GM21619 (cell line): Measurements from ENCODE around the gene GIGYF1.
A peak's percentile ranks its signal among the peaks of the same experiment; 100 is the strongest.
"Not testable (repeated sequence)": the region's sequence is repeated elsewhere in the genome, so short reads cannot be mapped to it uniquely, and the experiment has no call there.

ENCODE experiments used
- ATAC-seq: cut with Tn5 transposase; IDR thresholded peaks from one replicate; pipeline ENCODE4 v1.9.1; 2021; ENCODE audit not compliant: unreplicated experiment

GIGYF1 gene

GRCh38 chr7:100673302-100673941 lies 20.6 kb downstream of the GIGYF1 start, which contains the start of gene GNB2:
GNB2 (plus strand) TSS chr7:100673740; CDS start chr7:100676266, 2,526 bp downstream.
- ATAC-seq = peak; percentile 56

- ATAC-seq = no peak
Measured at GRCh38 chr7:100671353-100672327, 22.4 kb downstream of the GIGYF1 start.

GRCh38 chr7:100670074-100670473 lies 24.0 kb downstream of the GIGYF1 start:
- no peak for ATAC-seq

GRCh38 chr7:100669106-100669505 lies 24.9 kb downstream of the GIGYF1 start:
- not testable (repeated sequence) for ATAC-seq

GRCh38 chr7:100668069-100668449 lies 26.0 kb downstream of the GIGYF1 start:
- ATAC-seq = no peak

GRCh38 chr7:100667331-100668068 lies 26.6 kb downstream of the GIGYF1 start:
- ATAC-seq = no peak

- ATAC-seq = no peak
Measured at GRCh38 chr7:100665168-100665726, 28.8 kb downstream of the GIGYF1 start.

GRCh38 chr7:100662194-100662776 lies 31.8 kb downstream of the GIGYF1 start:
- ATAC-seq = not testable (repeated sequence)

GRCh38 chr7:100655908-100656674 lies 38.0 kb downstream of the GIGYF1 start, which contains the start of gene ACTL6B:
ACTL6B (minus strand) TSS chr7:100656448; CDS start chr7:100656354, 94 bp downstream.
- no peak for ATAC-seq

- no peak for ATAC-seq
Measured at GRCh38 chr7:100654908-100655831, 38.9 kb downstream of the GIGYF1 start.

GRCh38 chr7:100649826-100650565 lies 44.1 kb downstream of the GIGYF1 start:
- ATAC-seq = no peak

GRCh38 chr7:100642534-100642907 lies 51.5 kb downstream of the GIGYF1 start:
- no peak for ATAC-seq

- no peak for ATAC-seq
Measured at GRCh38 chr7:100641860-100642533, 52.1 kb downstream of the GIGYF1 start.

GRCh38 chr7:100641463-100641859 lies 52.6 kb downstream of the GIGYF1 start, which contains the start of gene TFR2:
TFR2 (minus strand) TSS chr7:100641552; CDS start chr7:100641509, 43 bp downstream.
- no peak for ATAC-seq

GRCh38 chr7:100640517-100641440 lies 53.3 kb downstream of the GIGYF1 start:
- ATAC-seq = no peak

GRCh38 chr7:100639995-100640516 lies 54.0 kb downstream of the GIGYF1 start:
- no peak for ATAC-seq
